B cell (primary cell): ENCODE measurements around the gene CA7. TPM values are rescaled to one million over a fixed set of nuclear protein-coding genes. Genes with fewer than 3 reads are reported as not detected.
A peak's percentile ranks its signal among the peaks of the same experiment; 100 is the strongest.

Experiments
- ATAC-seq: fragments of 200-7000 bp; cut with Tn5 transposase; one replicate; pipeline ENCODE4 v1.10.0; 2021; ENCODE audit warnings: low read depth, mild to moderate bottlenecking, moderate number of reproducible peaks, moderate library complexity
- CTCF ChIA-PET: fragments of 350-600 bp; sonication (Branson Sonifier 250); formaldehyde crosslinking; loops from one replicate; lab custom pipeline; 2021; ENCODE audit warnings: antibody characterized with exemption, inconsistent platforms; lab: Charles Lee
- POLR2A ChIA-PET: fragments of 350-600 bp; sonication (Branson Sonifier 250); formaldehyde crosslinking; loops from one replicate; lab custom pipeline; 2021; ENCODE audit warnings: antibody characterized with exemption; lab: Charles Lee
- DNase-seq: peaks from one replicate; pipeline ENCODE4 v3.0.0; 2013
- H2AFZ ChIP-seq: 2 replicates; pipeline ENCODE4 v1.6.1; 2012; ENCODE audit warnings: mild to moderate bottlenecking, low read depth, low read length; ENCODE audit not compliant: insufficient read depth, poor library complexity, severe bottlenecking
- H3K27ac ChIP-seq, 2 donors: 1 replicate in 1 of 2; 2 replicates in 1 of 2; pipeline ENCODE4 v1.5.1; 2012 to 2013; ENCODE audit warnings: low read length in 2 of 2, mild to moderate bottlenecking in 2 of 2, moderate library complexity in 1 of 2
- H3K27me3 ChIP-seq, 4 experiments: fragments of 200-600 bp in 1 of 4; sonication (generic) in 1 of 4; replicated peaks in 1 of 4; 1 replicate in 2 of 4; 2 replicates in 2 of 4; pipeline versions ENCODE4 v1.6.1 to v1.7.0; 2013 to 2016; ENCODE audit warnings: low read length in 3 of 4, mild to moderate bottlenecking in 2 of 4, mixed read lengths in 1 of 4, moderate library complexity in 1 of 4; ENCODE audit not compliant: insufficient read depth in 4 of 4, control insufficient read depth in 3 of 4; ENCODE audit errors: control extremely low read depth in 1 of 4
- H3K36me3 ChIP-seq, 2 experiments: replicated peaks in 1 of 2; 1 replicate in 1 of 2; 2 replicates in 1 of 2; pipeline versions ENCODE4 v1.6.1 to v1.7.1; 2013; ENCODE audit warnings: low read length in 1 of 2; ENCODE audit not compliant: insufficient read depth in 2 of 2, control insufficient read depth in 1 of 2; ENCODE audit errors: control extremely low read depth in 1 of 2, extremely low read depth in 1 of 2
- H3K4me1 ChIP-seq, 2 donors: fragments of 200-600 bp in 1 of 2; sonication (generic) in 1 of 2; 1 replicate in 1 of 2; 2 replicates in 1 of 2; pipeline versions ENCODE4 v1.5.1 to v1.6.1; 2013 to 2017; ENCODE audit warnings: low read length in 2 of 2; ENCODE audit not compliant: control insufficient read depth in 2 of 2, insufficient read depth in 2 of 2
- H3K4me2 ChIP-seq: replicated peaks from 2 replicates; pipeline ENCODE3; 2012; ENCODE audit warnings: mild to moderate bottlenecking, low read depth, low read length; ENCODE audit not compliant: poor library complexity, severe bottlenecking
- H3K4me3 ChIP-seq, 5 experiments: fragments of 200-600 bp in 1 of 5; sonication (generic) in 1 of 5; 1 replicate in 3 of 5; 2 replicates in 2 of 5; pipeline versions ENCODE4 v1.5.1 to v1.7.0; 2011 to 2016; ENCODE audit warnings: low read length in 4 of 5, mild to moderate bottlenecking in 4 of 5, low read depth in 2 of 5, control low read depth in 1 of 5, moderate library complexity in 1 of 5; ENCODE audit not compliant: insufficient read depth in 1 of 5; ENCODE audit errors: control extremely low read depth in 1 of 5, extremely low read depth in 1 of 5
- H3K79me2 ChIP-seq: fragments of 200-600 bp; sonication (generic); one replicate; pipeline ENCODE4 v1.6.0; 2016; ENCODE audit warnings: low read length; ENCODE audit not compliant: control insufficient read depth, insufficient read depth
- H3K9ac ChIP-seq: fragments of 200-600 bp; sonication (generic); 2 replicates; pipeline ENCODE4 v1.6.1; 2017; ENCODE audit warnings: mild to moderate bottlenecking, low read length, moderate library complexity
- H3K9me3 ChIP-seq, 3 donors: one replicate each; pipeline versions ENCODE4 v1.6.1 to v1.7.1; 2013; ENCODE audit warnings: low read length in 2 of 3; ENCODE audit not compliant: control insufficient read depth in 2 of 3, insufficient read depth in 1 of 3; ENCODE audit errors: control extremely low read depth in 1 of 3
- H4K20me1 ChIP-seq: 2 replicates; pipeline ENCODE4 v1.6.0; 2012; ENCODE audit warnings: mild to moderate bottlenecking, low read length; ENCODE audit not compliant: insufficient read depth, control insufficient read depth, poor library complexity, severe bottlenecking
- H3K27ac Mint-ChIP-seq: one replicate; pipeline ENCODE4 v1.8.0; 2021; ENCODE audit warnings: mixed read lengths
- H3K27me3 Mint-ChIP-seq: one replicate; pipeline ENCODE4 v1.8.0; 2021; ENCODE audit warnings: mixed read lengths
- H3K4me1 Mint-ChIP-seq: one replicate; pipeline ENCODE4 v1.8.0; 2021; ENCODE audit warnings: mixed read lengths
- H3K4me3 Mint-ChIP-seq: one replicate; pipeline ENCODE4 v1.8.0; 2021; ENCODE audit warnings: mixed read lengths
- H3K9me3 Mint-ChIP-seq: one replicate; pipeline ENCODE4 v1.8.0; 2022; ENCODE audit warnings: mixed read lengths; ENCODE audit not compliant: insufficient read depth
- CTCF ChIP-seq: fragments of 200-600 bp; IDR thresholded peaks from one replicate; pipeline ENCODE4 v1.8.0; 2022; ENCODE audit warnings: antibody characterized with exemption, mild to moderate bottlenecking
- EZH2 ChIP-seq: IDR thresholded peaks from 2 replicates; pipeline ENCODE4 v1.6.1; 2012; ENCODE audit warnings: borderline replicate concordance, low read depth, mild to moderate bottlenecking, moderate library complexity, low read length; ENCODE audit not compliant: insufficient read depth, poor library complexity, severe bottlenecking
- WGBS: methylation state at CpG from one replicate; pipeline ENCODE4 v1.1.5; 2013; ENCODE audit warnings: missing lambda C conversion rate; ENCODE audit not compliant: insufficient coverage; 5-methylcytosine and 5-hydroxymethylcytosine counted together
- intact Hi-C: fragments of 100-400 bp; cut with micrococcal nuclease; formaldehyde crosslinking; loops from one replicate; pipeline ENCODE4 v1.10.0; 2022
- polyA plus RNA-seq: library from polyadenylated mRNA; depleted of rRNA; stranded (reverse); fragments of >200 nt; gene quantifications from 2 replicates; pipeline ENCODE4 v1.2.3, GENCODE V29; 2012
- total RNA-seq, 2 donors: library from RNA; stranded (reverse); fragments of 120-200 nt in 1 of 2; gene quantifications; 1 replicate in 1 of 2; 2 replicates in 1 of 2; pipeline versions ENCODE4 v1.2.3 to v1.2.4, GENCODE V29; 2013 to 2022

The CA7 gene
- total and polyA plus RNA-seq, 2 donors (not counting 1 experiment from before 2014, with no cell fraction given) = not detected

- no peak overlapping the region for H3K4me2 ChIP-seq
- Mint-ChIP-seq H3K4me3 (no peak overlapping the region), H3K4me1 (peaks cover 18% of the 10 kb centered on the region), H3K9me3 (no peaks in the 10 kb centered on the region), H3K27me3 (peaks cover 42% of the 10 kb centered on the region), H3K27ac (no peak overlapping the region)
- no peaks in the 10 kb centered on the region for H3K36me3 ChIP-seq
- no peak overlapping the region for H3K27ac ChIP-seq
- TF ChIP-seq CTCF = no peak
- TF ChIP-seq EZH2 = no peak
- no peak overlapping the region for H3K9ac ChIP-seq
- no peak overlapping the region for H2AFZ ChIP-seq
- H3K27me3 ChIP-seq = peaks cover 0 to 29% (median 15%) of the 10 kb centered on the region in 4 experiments
- no peak overlapping the region for H3K4me3 ChIP-seq
- no peaks in the 10 kb centered on the region for H3K9me3 ChIP-seq
- intact Hi-C loops = no loop called here
- H3K4me1 ChIP-seq = peaks cover 17 to 18% of the 10 kb centered on the region in 2 donors
- DNase-seq (no peak), ATAC-seq (no peak)
- no peaks in the 10 kb centered on the region for H4K20me1 ChIP-seq
- ChIA-PET POLR2A (no interaction called here), CTCF (interaction anchor here (1.7 to 3.3 kb wide), 2 partner anchors 11 to 45 kb away, joined by 3 to 16 read pairs; partner anchors contain the start of gene NAE1)
- 100% methylated on average over 4 of the region's 4 CpGs for WGBS
- no peaks in the 10 kb centered on the region for H3K79me2 ChIP-seq
These were observed 2.8 kb upstream of the CA7 start for GRCh38 chr16:66841366-66841765.

GRCh38 chr16:66842765-66843164, 1.4 kb upstream of the CA7 start:
- Histone ChIP-seq H4K20me1 (no peaks in the 10 kb centered on the region), H3K4me1 (peaks cover 17 to 18% of the 10 kb centered on the region in 2 donors), H3K9me3 (no peaks in the 10 kb centered on the region), H3K79me2 (no peaks in the 10 kb centered on the region), H3K36me3 (no peaks in the 10 kb centered on the region), H3K4me2 (no peak overlapping the region), H2AFZ (no peak overlapping the region), H3K4me3 (no peak overlapping the region), H3K27ac (no peak overlapping the region), H3K27me3 (peaks cover 0 to 38% (median 15%) of the 10 kb centered on the region in 4 experiments), H3K9ac (no peak overlapping the region)
- ATAC-seq (no peak), DNase-seq (no peak)
- TF ChIP-seq EZH2 (no peak), CTCF (no peak)
- intact Hi-C loops = no loop called here
- Mint-ChIP-seq H3K27me3 (peaks cover 47% of the 10 kb centered on the region), H3K9me3 (no peaks in the 10 kb centered on the region), H3K27ac (no peak overlapping the region), H3K4me3 (peak overlapping the region; percentile 19), H3K4me1 (peaks cover 18% of the 10 kb centered on the region)
- 98% methylated on average over 7 of the region's 7 CpGs for WGBS
- ChIA-PET CTCF (interaction anchor here (1.7 to 3.3 kb wide), 2 partner anchors 12 to 47 kb away, joined by 3 to 16 read pairs; partner anchors contain the start of gene NAE1), POLR2A (no interaction called here)
